H9 (cell line): ENCODE data around the gene LRRC28. TPM values are rescaled to one million over a fixed set of nuclear protein-coding genes. Genes with fewer than 3 reads are reported as not detected.

Experiments used
- DNase-seq: peaks from one replicate; pipeline ENCODE4 v3.0.0-alpha.2; 2017
- H2AFZ ChIP-seq: one replicate; pipeline ENCODE4 v1.6.1; 2013; ENCODE audit warnings: mild to moderate bottlenecking, low read length, control low read depth, moderate library complexity
- H2AK5ac ChIP-seq: 2 replicates; pipeline ENCODE4 v1.6.1; 2013; ENCODE audit warnings: low read length, control low read depth, mixed read lengths; ENCODE audit not compliant: insufficient read length
- H2BK120ac ChIP-seq: one replicate; pipeline ENCODE4 v1.6.1; 2013; ENCODE audit warnings: low read depth, mild to moderate bottlenecking, low read length, control low read depth, inconsistent platforms; ENCODE audit not compliant: poor library complexity, severe bottlenecking
- H2BK12ac ChIP-seq: 2 replicates; pipeline ENCODE4 v1.6.1; 2013; ENCODE audit warnings: low read length, control low read depth, mixed read lengths, low read depth; ENCODE audit not compliant: insufficient read length
- H2BK15ac ChIP-seq: 2 replicates; pipeline ENCODE4 v1.6.1; 2013; ENCODE audit warnings: low read depth, low read length, control low read depth
- H2BK20ac ChIP-seq: one replicate; pipeline ENCODE4 v1.6.1; 2013; ENCODE audit warnings: low read depth, mild to moderate bottlenecking, low read length, control low read depth, inconsistent platforms; ENCODE audit not compliant: poor library complexity, severe bottlenecking
- H2BK5ac ChIP-seq: 2 replicates; pipeline ENCODE4 v1.6.1; 2013; ENCODE audit warnings: low read length, control low read depth, mixed read lengths; ENCODE audit not compliant: insufficient read length
- H3K14ac ChIP-seq: 2 replicates; pipeline ENCODE4 v1.6.1; 2013; ENCODE audit warnings: low read length, control low read depth; ENCODE audit not compliant: insufficient read depth
- H3K18ac ChIP-seq: 2 replicates; pipeline ENCODE4 v1.6.1; 2013; ENCODE audit warnings: low read depth, mild to moderate bottlenecking, mixed read lengths, low read length, control low read depth; ENCODE audit not compliant: insufficient read length
- H3K23ac ChIP-seq: 2 replicates; pipeline ENCODE4 v1.6.1; 2013; ENCODE audit warnings: low read length, control low read depth, mixed read lengths, low read depth; ENCODE audit not compliant: insufficient read length
- H3K23me2 ChIP-seq: 2 replicates; pipeline ENCODE4 v1.6.1; 2013; ENCODE audit warnings: low read depth, mild to moderate bottlenecking, mixed read lengths, low read length, control low read depth; ENCODE audit not compliant: insufficient read length, poor library complexity, severe bottlenecking
- H3K27ac ChIP-seq: 2 replicates; pipeline ENCODE4 v1.5.1; 2013; ENCODE audit warnings: low read length, control low read depth, mixed read lengths, low read depth; ENCODE audit not compliant: insufficient read length
- H3K27me3 ChIP-seq: 2 replicates; pipeline ENCODE4 v1.6.1; 2013; ENCODE audit warnings: low read length, control low read depth, inconsistent platforms; ENCODE audit not compliant: insufficient read depth
- H3K4ac ChIP-seq: 2 replicates; pipeline ENCODE4 v1.6.1; 2013; ENCODE audit warnings: low read depth, mild to moderate bottlenecking, control low read depth, inconsistent platforms, low read length, moderate library complexity
- H3K4me1 ChIP-seq: 2 replicates; pipeline ENCODE4 v1.6.1; 2013; ENCODE audit warnings: low read length, control low read depth, inconsistent platforms; ENCODE audit not compliant: insufficient read depth
- H3K4me2 ChIP-seq: 2 replicates; pipeline ENCODE4 v1.6.1; 2013; ENCODE audit warnings: low read length, control low read depth, mixed read lengths; ENCODE audit not compliant: insufficient read length, insufficient read depth
- H3K56ac ChIP-seq: 2 replicates; pipeline ENCODE4 v1.6.1; 2013; ENCODE audit warnings: low read depth, mild to moderate bottlenecking, mixed read lengths, low read length, control low read depth; ENCODE audit not compliant: insufficient read length
- H3K79me1 ChIP-seq: 2 replicates; pipeline ENCODE4 v1.6.1; 2013; ENCODE audit warnings: low read depth, mild to moderate bottlenecking, moderate library complexity, low read length, control low read depth, inconsistent platforms; ENCODE audit not compliant: insufficient read depth, poor library complexity, severe bottlenecking
- H3K79me2 ChIP-seq: 2 replicates; pipeline ENCODE4 v1.6.1; 2013; ENCODE audit warnings: low read length, control low read depth, inconsistent platforms; ENCODE audit not compliant: insufficient read depth
- H3K9ac ChIP-seq: 2 replicates; pipeline ENCODE4 v1.6.1; 2013; ENCODE audit warnings: low read length, control low read depth, mixed read lengths; ENCODE audit not compliant: insufficient read length; ENCODE audit errors: extremely low read depth
- H3K9me3 ChIP-seq: one replicate; pipeline ENCODE4 v1.6.1; 2013; ENCODE audit warnings: low read depth, low read length, inconsistent platforms; ENCODE audit not compliant: control insufficient read depth
- H3T11ph ChIP-seq: one replicate; pipeline ENCODE4 v1.6.1; 2013; ENCODE audit warnings: mild to moderate bottlenecking, low read length, control low read depth, inconsistent platforms
- H4K20me1 ChIP-seq: one replicate; pipeline ENCODE4 v1.6.1; 2013; ENCODE audit not compliant: control insufficient read depth, insufficient read length, insufficient read depth
- H4K5ac ChIP-seq: 2 replicates; pipeline ENCODE4 v1.6.1; 2013; ENCODE audit warnings: low read depth, mild to moderate bottlenecking, mixed read lengths, low read length, control low read depth; ENCODE audit not compliant: insufficient read length
- H4K8ac ChIP-seq: replicated peaks from 2 replicates; pipeline ENCODE4 v1.6.1; 2013; ENCODE audit warnings: low read length, control low read depth, mixed read lengths, low read depth; ENCODE audit not compliant: insufficient read length
- H4K91ac ChIP-seq: 2 replicates; pipeline ENCODE4 v1.6.1; 2013; ENCODE audit warnings: low read depth, mild to moderate bottlenecking, moderate library complexity, mixed read lengths, low read length, control low read depth; ENCODE audit not compliant: insufficient read length
- H3K27ac Mint-ChIP-seq, 3 experiments: 2 replicates in 2 of 3; 3 replicates in 1 of 3; pipeline ENCODE4 v1.8.0; 2020 to 2021; ENCODE audit warnings: mixed read lengths in 3 of 3, mild to moderate bottlenecking in 1 of 3, moderate library complexity in 1 of 3
- H3K27me3 Mint-ChIP-seq: 2 replicates; pipeline ENCODE4 v1.8.0; 2021; ENCODE audit warnings: low read depth, mild to moderate bottlenecking, moderate library complexity, mixed read lengths
- H3K36me3 Mint-ChIP-seq, 3 experiments: 2 replicates in 2 of 3; 3 replicates in 1 of 3; pipeline ENCODE4 v1.8.0; 2020 to 2021; ENCODE audit warnings: low read depth in 3 of 3, mixed read lengths in 3 of 3; ENCODE audit not compliant: insufficient read depth in 1 of 3
- H3K4me1 Mint-ChIP-seq, 2 experiments: 2 replicates each; pipeline ENCODE4 v1.8.0; 2020; ENCODE audit warnings: mixed read lengths in 2 of 2
- H3K4me3 Mint-ChIP-seq, 2 experiments: 2 replicates in 1 of 2; 3 replicates in 1 of 2; pipeline ENCODE4 v1.8.0; 2020 to 2021; ENCODE audit warnings: mild to moderate bottlenecking in 2 of 2, mixed read lengths in 2 of 2, moderate library complexity in 1 of 2
- H3K9me3 Mint-ChIP-seq, 2 experiments: 2 replicates in 1 of 2; 3 replicates in 1 of 2; pipeline ENCODE4 v1.8.0; 2020; ENCODE audit warnings: mild to moderate bottlenecking in 2 of 2, mixed read lengths in 2 of 2, moderate library complexity in 1 of 2
- CTCF ChIP-seq: fragments of 200-600 bp; sonication (generic); conservative IDR thresholded peaks from 3 replicates; pipeline ENCODE4 v1.8.0; 2021; ENCODE audit warnings: antibody characterized with exemption, mild to moderate bottlenecking
- WGBS: extraction: QIAGEN DNeasy Blood & Tissue Kit; methylation state at CpG from one replicate; pipeline ENCODE4 v1.1.7; 2013; ENCODE audit warnings: missing lambda C conversion rate, low lambda C conversion rate, mixed read lengths; ENCODE audit not compliant: insufficient read length; ENCODE audit errors: extremely low coverage; 5-methylcytosine and 5-hydroxymethylcytosine counted together
- total RNA-seq: library from RNA; stranded (reverse); gene quantifications from 2 replicates; pipeline ENCODE4 v1.2.1, GENCODE V29; 2021

Gene LRRC28
- total RNA-seq, 1 experiment from 2014 or later: 17.6 TPM

DNA sequence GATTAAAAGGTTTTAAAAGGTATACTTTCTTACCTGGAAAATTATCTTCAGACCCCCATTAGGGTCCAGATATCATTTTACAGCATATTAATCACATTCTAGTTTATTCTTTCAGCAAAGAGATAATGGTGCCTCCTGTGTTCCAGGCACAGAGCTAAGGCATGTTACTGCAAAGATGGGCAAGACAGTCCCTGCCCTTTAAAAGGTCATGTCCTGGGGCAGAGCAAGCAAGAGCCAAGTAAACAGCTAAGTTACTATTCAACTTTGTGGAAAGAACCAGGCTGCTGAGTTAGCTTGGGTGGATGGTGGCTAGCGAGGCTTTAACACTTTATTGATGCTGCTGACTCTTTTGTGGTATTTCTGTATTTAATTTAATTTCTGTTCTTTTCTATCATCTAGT is 75.0 kb downstream of the LRRC28 start:
- Mint-ChIP-seq H3K27me3 (no peaks in the 10 kb centered on the region), H3K9me3 (no peaks in the 10 kb centered on the region), H3K4me3 (no peak overlapping the region), H3K36me3 (no peaks in the 10 kb centered on the region), H3K27ac (no peak overlapping the region), H3K4me1 (peaks cover under 1% of the 10 kb centered on the region in 2 experiments)
- no peaks in the 10 kb centered on the region for H3K27me3 ChIP-seq
- no peaks in the 10 kb centered on the region for H3K79me2 ChIP-seq
- H2BK15ac ChIP-seq: no peak overlapping the region
- H3K14ac ChIP-seq: no peak overlapping the region
- no peak overlapping the region for H4K91ac ChIP-seq
- WGBS: no CpG with 5 or more reads among the region's 1 CpG
- H3K4me2 ChIP-seq: no peak overlapping the region
- no peaks in the 10 kb centered on the region for H4K20me1 ChIP-seq
- H3K23ac ChIP-seq: no peak overlapping the region
- H3K4ac ChIP-seq: no peak overlapping the region
- no peak for TF ChIP-seq CTCF
- no peak for DNase-seq
- H3K9me3 ChIP-seq: no peaks in the 10 kb centered on the region
- H3K4me1 ChIP-seq: no peaks in the 10 kb centered on the region
- no peak overlapping the region for H2BK120ac ChIP-seq
- no peak overlapping the region for H2BK20ac ChIP-seq
- no peak overlapping the region for H3K27ac ChIP-seq
- H3T11ph ChIP-seq: no peak overlapping the region
- no peaks in the 10 kb centered on the region for H3K79me1 ChIP-seq
- H2BK5ac ChIP-seq: no peak overlapping the region
- no peak overlapping the region for H3K56ac ChIP-seq
- H3K9ac ChIP-seq: no peak overlapping the region
- H2BK12ac ChIP-seq: no peak overlapping the region
- no peak overlapping the region for H4K8ac ChIP-seq
- no peak overlapping the region for H4K5ac ChIP-seq
- H2AK5ac ChIP-seq: no peak overlapping the region
- H3K23me2 ChIP-seq: no peaks in the 10 kb centered on the region
- H2AFZ ChIP-seq: no peak overlapping the region
- H3K18ac ChIP-seq: no peak overlapping the region
